ENCODE measurements around the gene AIF1L. TPM values are rescaled to one million over a fixed set of nuclear protein-coding genes. Genes with fewer than 3 reads are reported as not detected.

The AIF1L gene
- total RNA-seq, 1 donor from 2014 or later = 16.3 TPM

DNA sequence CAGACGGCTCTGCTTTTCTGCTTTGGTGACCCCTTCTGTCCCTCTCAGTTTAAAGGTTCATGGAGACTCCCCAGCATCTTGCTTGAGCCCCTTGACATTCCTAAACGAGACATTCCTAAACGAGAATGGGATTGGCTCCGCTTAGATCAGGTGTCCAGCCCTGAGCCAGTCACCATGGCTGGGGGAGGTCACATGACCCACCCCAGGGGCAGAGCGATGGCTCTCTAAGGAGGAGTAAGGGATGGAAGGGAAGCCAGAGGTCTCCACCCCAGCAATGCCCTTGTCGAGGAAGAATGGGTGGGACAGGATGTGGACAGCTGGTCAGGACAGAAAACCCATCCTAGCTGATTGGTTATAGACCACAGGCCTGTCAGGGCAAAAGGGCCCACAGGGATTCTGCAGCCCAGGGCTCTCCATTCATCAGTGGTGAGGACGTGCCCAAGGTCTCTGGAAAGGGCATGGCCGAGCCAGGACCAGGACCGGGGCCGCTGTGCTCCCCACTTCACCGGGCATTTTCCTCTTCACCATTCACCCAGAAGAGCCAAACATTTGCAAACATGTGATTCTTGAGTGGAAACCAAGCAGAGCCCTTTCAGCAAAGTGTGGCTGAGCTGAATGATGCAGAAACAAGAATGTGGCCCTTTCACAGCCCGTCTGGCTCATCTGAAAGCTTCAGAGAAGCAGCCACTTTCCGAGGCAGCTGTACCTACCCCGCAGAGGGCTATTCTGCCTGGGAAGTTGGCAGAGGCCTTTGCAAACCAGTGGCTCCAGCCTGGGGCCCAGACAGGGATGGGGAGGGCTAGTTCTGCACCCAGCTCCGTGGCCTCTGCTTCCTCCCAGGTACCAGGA, 19.8 kb upstream of the AIF1L start:
- TF ChIP-seq, protein P1, sequence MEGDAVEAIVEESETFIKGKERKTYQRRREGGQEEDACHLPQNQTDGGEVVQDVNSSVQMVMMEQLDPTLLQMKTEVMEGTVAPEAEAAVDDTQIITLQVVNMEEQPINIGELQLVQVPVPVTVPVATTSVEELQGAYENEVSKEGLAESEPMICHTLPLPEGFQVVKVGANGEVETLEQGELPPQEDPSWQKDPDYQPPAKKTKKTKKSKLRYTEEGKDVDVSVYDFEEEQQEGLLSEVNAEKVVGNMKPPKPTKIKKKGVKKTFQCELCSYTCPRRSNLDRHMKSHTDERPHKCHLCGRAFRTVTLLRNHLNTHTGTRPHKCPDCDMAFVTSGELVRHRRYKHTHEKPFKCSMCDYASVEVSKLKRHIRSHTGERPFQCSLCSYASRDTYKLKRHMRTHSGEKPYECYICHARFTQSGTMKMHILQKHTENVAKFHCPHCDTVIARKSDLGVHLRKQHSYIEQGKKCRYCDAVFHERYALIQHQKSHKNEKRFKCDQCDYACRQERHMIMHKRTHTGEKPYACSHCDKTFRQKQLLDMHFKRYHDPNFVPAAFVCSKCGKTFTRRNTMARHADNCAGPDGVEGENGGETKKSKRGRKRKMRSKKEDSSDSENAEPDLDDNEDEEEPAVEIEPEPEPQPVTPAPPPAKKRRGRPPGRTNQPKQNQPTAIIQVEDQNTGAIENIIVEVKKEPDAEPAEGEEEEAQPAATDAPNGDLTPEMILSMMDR (IDR thresholded peaks at IDR 0.05; ENCODE audit: unreplicated experiment) = no peak
- Mint-ChIP-seq H3K4me1 (ENCODE audit: unreplicated experiment) (no peaks in the 10 kb centered on the region), H3K27me3 (ENCODE audit: unreplicated experiment) (peaks cover 9% of the 10 kb centered on the region), H3K9me3 (ENCODE audit: unreplicated experiment) (no peaks in the 10 kb centered on the region), H3K36me3 (ENCODE audit: low read depth, unreplicated experiment) (no peaks in the 10 kb centered on the region), H3K27ac (ENCODE audit: unreplicated experiment) (no peak overlapping the region), H3K4me3 (ENCODE audit: unreplicated experiment) (no peak overlapping the region)
- no peak for DNase-seq (ENCODE audit: low spot score)

DNA sequence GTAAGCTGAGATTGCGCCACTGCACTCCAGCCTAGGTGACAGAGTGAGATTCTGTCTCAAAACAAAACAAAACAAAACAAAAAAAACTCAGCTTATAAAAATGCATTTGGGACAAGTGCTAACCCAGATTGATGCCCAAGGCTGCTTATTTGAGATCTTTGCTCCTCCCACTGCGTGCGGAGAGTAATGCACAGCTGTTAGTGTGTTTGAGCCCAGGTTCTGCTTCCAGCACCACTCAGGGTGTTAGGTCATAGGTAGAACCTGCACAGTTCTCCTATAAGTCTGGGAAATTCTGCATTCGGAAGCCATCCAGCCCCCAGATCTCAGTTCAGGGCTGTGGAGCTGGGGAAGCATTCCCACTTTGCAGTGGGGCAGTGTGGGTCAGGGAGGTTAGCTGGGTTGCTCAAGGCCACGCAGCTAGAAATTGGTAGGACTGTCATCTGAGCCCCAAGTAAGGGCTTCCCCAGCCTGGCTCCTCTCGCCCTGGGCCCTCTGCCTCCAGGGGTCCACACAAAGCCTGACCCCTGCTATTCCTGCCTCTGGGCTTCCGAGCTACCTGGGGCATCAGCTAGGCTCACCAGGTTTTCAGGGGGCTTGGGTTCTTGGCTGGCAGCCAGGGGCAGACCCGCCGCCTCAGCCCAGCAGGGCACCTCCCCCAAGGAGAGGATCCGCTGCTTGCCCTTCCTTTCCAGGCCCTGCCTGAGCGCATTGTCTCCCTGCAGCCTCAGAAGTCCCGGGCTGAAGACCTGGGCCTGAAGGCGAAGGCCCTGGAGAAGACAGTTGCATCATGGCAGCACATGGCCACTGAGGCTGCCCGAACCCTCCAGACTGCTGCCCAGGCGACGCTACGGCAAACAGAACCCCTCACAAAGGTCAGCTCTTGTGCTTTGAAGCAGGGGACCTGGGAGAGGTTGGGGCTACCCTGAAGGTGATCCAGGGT, 17.6 kb upstream of the AIF1L start:
- H3K36me3 Mint-ChIP-seq (ENCODE audit: low read depth, unreplicated experiment) = no peaks in the 10 kb centered on the region
- TF ChIP-seq, protein P1 (IDR thresholded peaks at IDR 0.05; ENCODE audit: unreplicated experiment) = no peak
- peaks cover 9% of the 10 kb centered on the region for H3K27me3 Mint-ChIP-seq (ENCODE audit: unreplicated experiment)
- H3K27ac Mint-ChIP-seq (ENCODE audit: unreplicated experiment) = no peak overlapping the region
- no peak for DNase-seq (ENCODE audit: low spot score)
- H3K4me1 Mint-ChIP-seq (ENCODE audit: unreplicated experiment) = no peaks in the 10 kb centered on the region
- H3K9me3 Mint-ChIP-seq (ENCODE audit: unreplicated experiment) = no peaks in the 10 kb centered on the region
- no peak overlapping the region for H3K4me3 Mint-ChIP-seq (ENCODE audit: unreplicated experiment)

- Mint-ChIP-seq H3K27ac (ENCODE audit: unreplicated experiment) (no peak overlapping the region), H3K4me3 (ENCODE audit: unreplicated experiment) (peak overlapping the region; percentile 3), H3K36me3 (ENCODE audit: low read depth, unreplicated experiment) (no peaks in the 10 kb centered on the region), H3K9me3 (ENCODE audit: unreplicated experiment) (no peaks in the 10 kb centered on the region), H3K27me3 (ENCODE audit: unreplicated experiment) (peaks cover 7% of the 10 kb centered on the region), H3K4me1 (ENCODE audit: unreplicated experiment) (no peaks in the 10 kb centered on the region)
- TF ChIP-seq, protein P1 (IDR thresholded peaks at IDR 0.05; ENCODE audit: unreplicated experiment) = no peak
- DNase-seq (ENCODE audit: low spot score) = no peak
Observed at GRCh38 chr9:131080589-131080988, 15.7 kb upstream of the AIF1L start.

GRCh38 chr9:131081868-131082267, 14.5 kb upstream of the AIF1L start:
- Mint-ChIP-seq H3K36me3 (ENCODE audit: low read depth, unreplicated experiment) (no peaks in the 10 kb centered on the region), H3K4me1 (ENCODE audit: unreplicated experiment) (no peaks in the 10 kb centered on the region), H3K27ac (ENCODE audit: unreplicated experiment) (no peak overlapping the region), H3K9me3 (ENCODE audit: unreplicated experiment) (no peaks in the 10 kb centered on the region), H3K27me3 (ENCODE audit: unreplicated experiment) (peaks cover 7% of the 10 kb centered on the region), H3K4me3 (ENCODE audit: unreplicated experiment) (no peak overlapping the region)
- TF ChIP-seq, protein P1 (IDR thresholded peaks at IDR 0.05; ENCODE audit: unreplicated experiment) = no peak
- DNase-seq (ENCODE audit: low spot score) = no peak
